ENCODE results near the gene NISCH. TPM values are rescaled to one million over a fixed set of nuclear protein-coding genes. Genes with fewer than 3 reads are reported as not detected.

Gene NISCH
- total RNA-seq, 1 donor from 2014 or later = 80.5 TPM

GRCh38 chr3:52512727-52513126, 57.3 kb downstream of the NISCH start:
- Mint-ChIP-seq H3K36me3 (no peaks in the 10 kb centered on the region), H3K9me3 (no peaks in the 10 kb centered on the region), H3K4me1 (peaks cover 7% of the 10 kb centered on the region), H3K27ac (no peak overlapping the region), H3K4me3 (no peak overlapping the region), H3K27me3 (ENCODE audit: insufficient read depth, low read depth) (peaks cover 2% of the 10 kb centered on the region)
- no peak overlapping the region for H2AFZ ChIP-seq (replicated peaks)
- H3K27me3 ChIP-seq = no peaks in the 10 kb centered on the region
- DNase-seq (ENCODE audit: low spot score) = no peak
- TF ChIP-seq CTCF (IDR thresholded peaks at IDR 0.05) (no peak), EZH2phosphoT487 (IDR thresholded peaks at IDR 0.05) (no peak), EZH2 (IDR thresholded peaks at IDR 0.05) (no peak)
- no peaks in the 10 kb centered on the region for H4K20me1 ChIP-seq (ENCODE audit: low read depth)
- H3K4me3 ChIP-seq = no peak overlapping the region
- no peaks in the 10 kb centered on the region for H3K9me3 ChIP-seq (ENCODE audit: low read depth)
- no peak overlapping the region for H3K4me2 ChIP-seq
- H3K4me1 ChIP-seq = peaks cover 1% of the 10 kb centered on the region
- H3K27ac ChIP-seq = no peak overlapping the region
- no peaks in the 10 kb centered on the region for H3F3A ChIP-seq (ENCODE audit: low read depth)
- no peak overlapping the region for H3K9ac ChIP-seq
- H3K79me2 ChIP-seq (ENCODE audit: low read depth) = no peaks in the 10 kb centered on the region
- H3K36me3 ChIP-seq = no peaks in the 10 kb centered on the region

GRCh38 chr3:52513281-52513680, 57.9 kb downstream of the NISCH start:
- no peaks in the 10 kb centered on the region for H3K79me2 ChIP-seq (ENCODE audit: low read depth)
- no peak overlapping the region for H3K4me2 ChIP-seq
- DNase-seq (ENCODE audit: low spot score) = no peak
- H3K27me3 Mint-ChIP-seq (ENCODE audit: insufficient read depth, low read depth) = peaks cover 2% of the 10 kb centered on the region
- no peaks in the 10 kb centered on the region for H3K9me3 ChIP-seq (ENCODE audit: low read depth)
- no peaks in the 10 kb centered on the region for H4K20me1 ChIP-seq (ENCODE audit: low read depth)
- no peak overlapping the region for H3K9ac ChIP-seq
- no peak overlapping the region for H3K4me3 Mint-ChIP-seq
- no peak for TF ChIP-seq EZH2phosphoT487 (IDR thresholded peaks at IDR 0.05)
- no peak for TF ChIP-seq CTCF (IDR thresholded peaks at IDR 0.05)
- no peak for TF ChIP-seq EZH2 (IDR thresholded peaks at IDR 0.05)
- H3K9me3 Mint-ChIP-seq = no peaks in the 10 kb centered on the region
- H3K36me3 Mint-ChIP-seq = no peaks in the 10 kb centered on the region
- peaks cover 4% of the 10 kb centered on the region for H3K27me3 ChIP-seq
- H2AFZ ChIP-seq (replicated peaks) = no peak overlapping the region
- no peaks in the 10 kb centered on the region for H3K4me1 ChIP-seq
- H3K27ac ChIP-seq = no peak overlapping the region
- H3K27ac Mint-ChIP-seq = no peak overlapping the region
- H3K4me1 Mint-ChIP-seq = peaks cover 7% of the 10 kb centered on the region
- no peaks in the 10 kb centered on the region for H3K36me3 ChIP-seq
- H3F3A ChIP-seq (ENCODE audit: low read depth) = no peaks in the 10 kb centered on the region
- no peak overlapping the region for H3K4me3 ChIP-seq

- Histone ChIP-seq H3K4me2 (no peak overlapping the region), H3K36me3 (no peaks in the 10 kb centered on the region), H3K27ac (no peak overlapping the region), H3K4me1 (no peaks in the 10 kb centered on the region), H3K27me3 (peaks cover 6% of the 10 kb centered on the region), H3F3A (ENCODE audit: low read depth) (no peaks in the 10 kb centered on the region), H3K9ac (peak overlapping the region; percentile 37), H3K79me2 (ENCODE audit: low read depth) (no peaks in the 10 kb centered on the region), H4K20me1 (ENCODE audit: low read depth) (no peaks in the 10 kb centered on the region), H2AFZ (replicated peaks) (no peak overlapping the region), H3K4me3 (no peak overlapping the region), H3K9me3 (ENCODE audit: low read depth) (no peaks in the 10 kb centered on the region)
- peaks cover 3% of the 10 kb centered on the region for H3K4me1 Mint-ChIP-seq
- no peak overlapping the region for H3K4me3 Mint-ChIP-seq
- H3K27me3 Mint-ChIP-seq (ENCODE audit: insufficient read depth, low read depth) = peaks cover 2% of the 10 kb centered on the region
- H3K36me3 Mint-ChIP-seq = no peaks in the 10 kb centered on the region
- no peak overlapping the region for H3K27ac Mint-ChIP-seq
- TF ChIP-seq EZH2phosphoT487 (IDR thresholded peaks at IDR 0.05) = no peak
- no peak for TF ChIP-seq CTCF (IDR thresholded peaks at IDR 0.05)
- TF ChIP-seq EZH2 (IDR thresholded peaks at IDR 0.05) = no peak
- H3K9me3 Mint-ChIP-seq = no peaks in the 10 kb centered on the region
- no peak for DNase-seq (ENCODE audit: low spot score)
Measured at GRCh38 chr3:52514576-52514975, 59.2 kb downstream of the NISCH start.
